ENCODE measurements around the gene HECTD4. TPM values are rescaled to one million over a fixed set of nuclear protein-coding genes. Genes with fewer than 3 reads are reported as not detected.

The HECTD4 gene
- total RNA-seq, 2 donors from 2014 or later = 23.3 to 45.2 TPM

- Histone ChIP-seq H3K9me3 (no peaks in the 10 kb centered on the region), H3K27ac (no peak overlapping the region), H3K36me3 (replicated peaks in 1 of 2; ENCODE audit: insufficient read depth in 1 of 2, low read depth in 2 of 2) (peaks cover 0 to 12% of the 10 kb centered on the region in 2 donors), H3K27me3 (no peaks in the 10 kb centered on the region), H3K4me3 (no peak overlapping the region), H3K4me1 (no peaks in the 10 kb centered on the region)
- DNase-seq (no peak), ATAC-seq (no peak)
- no peak for TF ChIP-seq POLR2A (IDR thresholded peaks at IDR 0.05)
- TF ChIP-seq, protein P1, sequence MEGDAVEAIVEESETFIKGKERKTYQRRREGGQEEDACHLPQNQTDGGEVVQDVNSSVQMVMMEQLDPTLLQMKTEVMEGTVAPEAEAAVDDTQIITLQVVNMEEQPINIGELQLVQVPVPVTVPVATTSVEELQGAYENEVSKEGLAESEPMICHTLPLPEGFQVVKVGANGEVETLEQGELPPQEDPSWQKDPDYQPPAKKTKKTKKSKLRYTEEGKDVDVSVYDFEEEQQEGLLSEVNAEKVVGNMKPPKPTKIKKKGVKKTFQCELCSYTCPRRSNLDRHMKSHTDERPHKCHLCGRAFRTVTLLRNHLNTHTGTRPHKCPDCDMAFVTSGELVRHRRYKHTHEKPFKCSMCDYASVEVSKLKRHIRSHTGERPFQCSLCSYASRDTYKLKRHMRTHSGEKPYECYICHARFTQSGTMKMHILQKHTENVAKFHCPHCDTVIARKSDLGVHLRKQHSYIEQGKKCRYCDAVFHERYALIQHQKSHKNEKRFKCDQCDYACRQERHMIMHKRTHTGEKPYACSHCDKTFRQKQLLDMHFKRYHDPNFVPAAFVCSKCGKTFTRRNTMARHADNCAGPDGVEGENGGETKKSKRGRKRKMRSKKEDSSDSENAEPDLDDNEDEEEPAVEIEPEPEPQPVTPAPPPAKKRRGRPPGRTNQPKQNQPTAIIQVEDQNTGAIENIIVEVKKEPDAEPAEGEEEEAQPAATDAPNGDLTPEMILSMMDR (IDR thresholded peaks at IDR 0.05) = no peak
- intact Hi-C loops (cut with DNase I) = no loop called here
- WGBS, 2 donors = 81 to 83% methylated on average over 2 of the region's 2 CpGs
Observed at GRCh38 chr12:112275207-112275606, 107.0 kb downstream of the HECTD4 start.

DNA sequence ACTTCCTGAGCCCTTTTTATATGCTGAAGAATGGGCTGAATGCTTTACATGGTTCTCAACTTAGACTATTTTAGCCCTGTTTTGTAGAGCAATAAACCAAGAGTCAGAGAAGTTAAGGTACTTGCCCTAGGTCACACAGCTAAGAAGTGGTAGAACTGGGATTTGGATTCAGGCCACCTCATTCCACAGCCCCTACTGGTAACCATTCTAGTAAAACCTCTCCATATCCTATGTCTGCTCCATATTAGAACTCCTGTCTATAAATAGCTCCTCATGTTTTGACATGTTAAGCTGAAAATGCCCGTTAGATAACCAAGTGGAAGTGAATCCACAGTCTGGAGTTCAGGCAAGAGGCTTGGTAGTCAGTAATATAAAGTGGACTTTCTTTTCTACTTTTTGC is 111.6 kb downstream of the HECTD4 start:
- DNase-seq (no peak), ATAC-seq (no peak)
- no peak for TF ChIP-seq POLR2A (IDR thresholded peaks at IDR 0.05)
- TF ChIP-seq, protein P1 (IDR thresholded peaks at IDR 0.05) = no peak
- H3K36me3 ChIP-seq (replicated peaks in 1 of 2; ENCODE audit: insufficient read depth in 1 of 2, low read depth in 2 of 2) = peaks cover 0 to 26% of the 10 kb centered on the region in 2 donors
- H3K4me1 ChIP-seq = no peaks in the 10 kb centered on the region
- WGBS, 2 donors = 67 to 75% methylated on average over 1 of the region's 1 CpG
- no peaks in the 10 kb centered on the region for H3K27me3 ChIP-seq
- intact Hi-C loops (cut with DNase I) = no loop called here
- no peaks in the 10 kb centered on the region for H3K9me3 ChIP-seq
- no peak overlapping the region for H3K4me3 ChIP-seq
- no peak overlapping the region for H3K27ac ChIP-seq

DNA sequence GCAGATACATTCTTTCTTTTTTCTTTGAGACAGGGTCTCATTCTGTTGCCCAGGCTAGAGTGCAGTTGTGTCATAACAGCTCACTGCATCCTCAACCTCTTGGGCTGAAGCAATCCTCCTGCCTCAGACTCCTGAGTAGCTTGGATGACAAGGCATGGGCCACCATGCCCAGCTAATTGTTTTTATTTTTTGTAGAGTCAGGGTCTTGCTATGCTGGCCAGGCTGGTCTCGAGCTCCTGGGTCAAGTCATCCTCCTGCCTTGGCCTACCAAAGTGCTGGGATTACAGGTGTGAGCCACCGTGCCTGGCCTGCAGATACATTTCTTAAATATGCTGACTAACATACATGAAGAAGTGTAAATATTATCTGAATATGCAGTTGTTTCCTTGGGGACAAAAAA is 115.8 kb downstream of the HECTD4 start:
- Histone ChIP-seq H3K4me3 (no peak overlapping the region), H3K9me3 (no peaks in the 10 kb centered on the region), H3K36me3 (replicated peaks in 1 of 2; ENCODE audit: insufficient read depth in 1 of 2, low read depth in 2 of 2) (peaks cover 0 to 19% of the 10 kb centered on the region in 2 donors), H3K4me1 (no peaks in the 10 kb centered on the region), H3K27me3 (no peaks in the 10 kb centered on the region), H3K27ac (no peak overlapping the region)
- intact Hi-C loops (cut with DNase I) = no loop called here
- no peak for ATAC-seq
- no peak for TF ChIP-seq POLR2A (IDR thresholded peaks at IDR 0.05)
- TF ChIP-seq, protein P1 (IDR thresholded peaks at IDR 0.05) = no peak
- DNase-seq = no peak
- 96 to 100% methylated on average over 2 of the region's 2 CpGs for WGBS, 2 donors

GRCh38 chr12:112261559-112261958 is 120.7 kb downstream of the HECTD4 start:
- H3K4me3 ChIP-seq = no peak overlapping the region
- no peak overlapping the region for H3K27ac ChIP-seq
- H3K36me3 ChIP-seq (replicated peaks in 1 of 2; ENCODE audit: insufficient read depth in 1 of 2, low read depth in 2 of 2) = peaks cover 0 to 14% of the 10 kb centered on the region in 2 donors
- DNase-seq = no peak
- no peaks in the 10 kb centered on the region for H3K4me1 ChIP-seq
- TF ChIP-seq POLR2A (IDR thresholded peaks at IDR 0.05) = no peak
- TF ChIP-seq, protein P1 (IDR thresholded peaks at IDR 0.05) = no peak
- ATAC-seq = no peak
- H3K9me3 ChIP-seq = no peaks in the 10 kb centered on the region
- no peaks in the 10 kb centered on the region for H3K27me3 ChIP-seq
- 95 to 98% methylated on average over 3 of the region's 3 CpGs for WGBS, 2 donors
- intact Hi-C loops (cut with DNase I) = no loop called here

- WGBS, 2 donors = 100% methylated on average over 1 of the region's 1 CpG
- Histone ChIP-seq H3K4me1 (no peaks in the 10 kb centered on the region), H3K27me3 (no peaks in the 10 kb centered on the region), H3K36me3 (replicated peaks in 1 of 2; ENCODE audit: insufficient read depth in 1 of 2, low read depth in 2 of 2) (peaks cover 0 to 20% of the 10 kb centered on the region in 2 donors), H3K27ac (no peak overlapping the region), H3K4me3 (no peak overlapping the region), H3K9me3 (no peaks in the 10 kb centered on the region)
- intact Hi-C loops (cut with DNase I) = no loop called here
- ATAC-seq (no peak), DNase-seq (no peak)
- TF ChIP-seq, protein P1 (IDR thresholded peaks at IDR 0.05) = no peak
- TF ChIP-seq POLR2A (IDR thresholded peaks at IDR 0.05) = no peak
Observed at GRCh38 chr12:112258926-112259325, 123.3 kb downstream of the HECTD4 start.

Measured in body of pancreas (tissue), 4 donors.